HTERT RPE-1 (cell line): Measurements from ENCODE around the gene CELSR1.
"Not testable (repeated sequence)": the region's sequence is repeated elsewhere in the genome, so short reads cannot be mapped to it uniquely, and the experiment has no call there.

Experiments
- in situ Hi-C: fragments of 300-500 bp; cut with MboI; formaldehyde crosslinking; loops from 4 replicates; pipeline ENCODE4 v1.14.3; 2020; ENCODE audit warnings: low sequenced_read_pairs

Gene CELSR1

DNA sequence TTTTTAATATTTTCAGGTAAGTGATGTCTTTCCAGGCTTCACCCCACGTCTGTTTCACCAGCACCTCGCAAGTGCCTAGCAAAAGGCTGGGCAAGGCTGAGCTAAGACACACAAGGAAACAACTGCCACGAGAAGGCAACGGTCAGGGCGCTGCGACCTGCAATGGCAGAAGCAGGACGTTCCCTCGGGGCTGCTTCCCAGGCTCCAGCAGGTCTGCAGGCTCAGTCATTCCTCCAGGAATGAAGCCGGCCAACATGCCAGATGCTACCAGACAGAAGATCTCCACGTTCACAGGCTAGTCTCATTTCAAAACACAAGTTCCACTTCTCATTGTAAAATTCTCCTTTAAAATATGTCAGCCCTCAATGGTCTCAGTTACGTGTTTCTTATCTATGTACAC lies 45.5 kb downstream of the CELSR1 start:
- in situ Hi-C loops: no loop called here

GRCh38 chr22:46490538-46490937 lies 46.9 kb downstream of the CELSR1 start:
- in situ Hi-C loops: no loop called here

GRCh38 chr22:46486996-46487717 lies 50.3 kb downstream of the CELSR1 start:
- in situ Hi-C loops: no loop called here

GRCh38 chr22:46484861-46485595 lies 52.4 kb downstream of the CELSR1 start:
- in situ Hi-C loops: no loop called here

- in situ Hi-C loops: no loop called here
Observed at GRCh38 chr22:46484156-46484860, 53.1 kb downstream of the CELSR1 start.

DNA sequence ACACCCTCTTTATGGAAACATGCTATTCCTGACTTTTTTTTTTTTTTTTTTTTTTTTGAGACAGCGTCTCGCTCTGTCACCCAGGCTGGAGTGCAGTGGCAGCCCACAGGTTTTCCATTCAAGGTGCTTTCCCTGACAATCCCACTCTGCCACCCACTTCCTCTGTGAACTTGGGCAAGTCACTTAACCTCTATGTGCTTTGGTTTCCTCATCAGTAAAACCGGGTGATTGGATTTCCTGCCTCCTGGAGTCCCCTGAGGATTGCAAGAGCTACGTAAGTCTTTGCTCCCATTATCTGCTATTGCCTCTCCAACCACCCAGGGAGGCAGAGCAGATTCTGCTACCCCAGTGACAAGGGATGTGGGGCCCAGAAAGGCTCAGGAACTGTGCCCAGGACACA lies 54.1 kb downstream of the CELSR1 start:
- in situ Hi-C loops: no loop called here

- in situ Hi-C loops: no loop called here
Observed at GRCh38 chr22:46482056-46482675, 55.3 kb downstream of the CELSR1 start.

DNA sequence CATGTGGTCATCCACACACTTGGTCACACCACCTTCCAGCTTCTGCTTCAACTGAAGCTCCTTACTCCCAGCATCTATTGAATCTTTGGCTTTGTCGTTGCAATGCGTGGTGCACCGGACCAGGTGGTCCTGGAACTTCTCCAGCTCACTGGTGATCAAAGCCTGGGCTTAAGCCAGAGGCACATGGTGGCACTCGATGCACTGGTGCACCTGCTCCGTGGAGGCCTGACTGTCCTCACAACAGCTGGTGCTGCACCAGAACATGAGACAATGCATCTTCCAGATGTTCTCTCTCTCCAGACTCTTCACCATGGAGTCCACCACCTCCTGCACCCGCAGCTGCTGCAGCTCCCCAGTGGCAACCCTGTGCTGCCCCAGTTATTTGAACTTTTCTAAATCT lies 56.0 kb downstream of the CELSR1 start:
- in situ Hi-C loops: no loop called here

DNA sequence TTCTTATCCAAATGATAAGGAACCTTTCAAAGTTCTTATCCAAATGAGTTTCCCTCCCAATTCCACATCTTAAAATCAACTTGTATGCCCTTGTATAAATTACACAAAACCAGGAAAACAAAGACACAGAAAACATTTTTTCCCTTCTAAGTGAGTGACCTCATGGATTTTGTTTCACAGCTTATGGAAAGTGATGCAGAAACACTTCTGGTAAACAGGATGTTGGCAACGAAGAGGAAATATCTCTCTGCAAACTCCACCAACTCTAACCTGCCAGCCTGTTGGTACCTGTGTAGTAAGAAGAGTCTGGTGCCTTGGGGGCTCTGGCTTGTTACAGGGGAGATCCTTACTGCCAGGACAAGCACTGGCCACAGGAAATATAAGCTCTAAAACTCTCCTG lies 57.0 kb downstream of the CELSR1 start:
- in situ Hi-C loops: no loop called here

GRCh38 chr22:46479046-46479445 lies 58.4 kb downstream of the CELSR1 start:
- in situ Hi-C loops: no loop called here

DNA sequence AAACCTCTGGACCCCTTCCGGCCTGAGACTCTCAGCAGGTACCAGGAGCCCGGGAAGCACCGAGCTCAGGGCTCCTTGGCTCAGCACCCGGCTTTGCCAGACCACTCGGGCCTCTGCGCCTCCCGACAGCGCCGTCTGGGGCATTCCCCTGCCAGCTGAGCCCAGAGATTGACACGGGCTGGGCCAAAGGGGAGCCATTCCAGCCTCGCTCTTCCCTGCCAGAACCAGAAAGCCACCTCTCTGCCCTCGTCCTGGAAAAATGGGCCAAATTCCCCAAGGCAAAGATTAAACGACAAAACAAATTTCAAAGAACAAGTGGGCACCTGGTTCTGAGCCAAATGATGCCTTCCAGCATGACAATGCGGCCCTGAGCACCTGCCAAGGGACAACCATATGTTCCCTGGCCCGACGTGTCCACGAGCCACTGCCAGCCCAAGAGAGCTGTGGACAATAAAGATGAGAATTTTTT lies 59.3 kb downstream of the CELSR1 start:
- in situ Hi-C loops: no loop called here

DNA sequence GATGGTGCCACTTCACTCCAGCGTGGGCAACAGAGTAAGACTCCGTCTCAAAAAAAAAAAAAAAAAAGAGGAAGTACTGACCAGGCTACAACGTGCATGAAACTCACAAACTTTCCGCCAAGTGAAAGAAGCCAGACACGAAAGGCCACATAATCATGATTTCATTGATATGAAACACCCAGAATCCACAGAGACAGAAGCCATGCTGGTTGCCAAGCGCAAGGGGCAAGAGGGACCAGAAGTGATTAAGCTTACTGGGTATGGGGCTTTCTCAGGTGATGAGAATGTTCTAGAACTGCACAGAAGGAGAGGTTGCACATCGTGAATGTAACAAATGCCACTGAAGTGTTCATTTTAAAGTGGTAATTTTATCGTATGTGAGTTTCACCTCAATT lies 60.9 kb downstream of the CELSR1 start:
- in situ Hi-C loops: no loop called here

DNA sequence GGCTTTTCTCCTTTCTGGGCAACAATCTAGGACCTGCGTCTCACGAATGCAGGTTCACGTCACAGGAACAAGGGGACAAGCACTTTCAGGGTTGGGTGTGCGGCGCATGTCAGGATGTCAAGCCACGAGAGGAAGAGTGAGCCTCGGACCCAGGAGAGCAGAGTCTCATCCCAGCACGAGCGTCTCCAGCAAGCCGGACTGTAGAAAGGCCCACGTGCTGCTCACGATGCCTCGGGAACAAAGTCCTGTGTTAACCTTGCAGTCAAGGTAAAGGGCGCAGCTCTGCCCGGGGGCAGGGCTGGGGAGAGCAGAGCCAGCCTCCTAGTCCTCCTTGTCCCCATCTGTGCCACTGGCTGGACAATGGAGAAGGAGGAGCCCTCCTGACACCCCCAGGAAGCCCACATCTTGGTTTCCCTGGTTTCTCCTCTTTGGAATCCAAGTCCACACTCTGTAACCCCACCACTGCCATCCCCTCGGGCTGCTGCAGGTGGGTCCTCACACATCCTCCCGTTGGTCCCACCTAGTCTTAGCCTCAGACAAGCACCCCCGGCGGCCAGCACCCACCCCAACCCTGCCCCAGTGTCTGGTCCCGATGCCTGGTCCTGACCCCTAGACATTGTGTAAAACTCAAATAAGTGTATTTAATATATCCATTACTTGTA lies 63.4 kb downstream of the CELSR1 start:
- in situ Hi-C loops: no loop called here

- in situ Hi-C loops: no loop called here
Observed at GRCh38 chr22:46473021-46473779, 64.2 kb downstream of the CELSR1 start.

DNA sequence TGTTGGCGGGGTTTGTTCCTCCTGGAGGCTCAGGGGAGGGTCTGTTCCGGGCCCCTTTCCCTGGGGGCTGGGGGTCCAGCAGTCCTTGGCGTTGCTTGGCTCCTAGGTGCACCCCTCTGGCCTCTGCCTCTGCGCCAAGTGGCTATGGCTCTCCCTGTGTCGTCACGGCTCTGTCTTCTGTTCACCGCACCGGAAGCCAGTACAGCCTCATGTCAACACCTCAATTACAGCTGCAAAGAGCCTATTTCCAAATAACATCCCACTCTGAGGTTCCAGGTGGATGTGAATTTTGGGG lies 64.8 kb downstream of the CELSR1 start:
- in situ Hi-C loops: no loop called here

DNA sequence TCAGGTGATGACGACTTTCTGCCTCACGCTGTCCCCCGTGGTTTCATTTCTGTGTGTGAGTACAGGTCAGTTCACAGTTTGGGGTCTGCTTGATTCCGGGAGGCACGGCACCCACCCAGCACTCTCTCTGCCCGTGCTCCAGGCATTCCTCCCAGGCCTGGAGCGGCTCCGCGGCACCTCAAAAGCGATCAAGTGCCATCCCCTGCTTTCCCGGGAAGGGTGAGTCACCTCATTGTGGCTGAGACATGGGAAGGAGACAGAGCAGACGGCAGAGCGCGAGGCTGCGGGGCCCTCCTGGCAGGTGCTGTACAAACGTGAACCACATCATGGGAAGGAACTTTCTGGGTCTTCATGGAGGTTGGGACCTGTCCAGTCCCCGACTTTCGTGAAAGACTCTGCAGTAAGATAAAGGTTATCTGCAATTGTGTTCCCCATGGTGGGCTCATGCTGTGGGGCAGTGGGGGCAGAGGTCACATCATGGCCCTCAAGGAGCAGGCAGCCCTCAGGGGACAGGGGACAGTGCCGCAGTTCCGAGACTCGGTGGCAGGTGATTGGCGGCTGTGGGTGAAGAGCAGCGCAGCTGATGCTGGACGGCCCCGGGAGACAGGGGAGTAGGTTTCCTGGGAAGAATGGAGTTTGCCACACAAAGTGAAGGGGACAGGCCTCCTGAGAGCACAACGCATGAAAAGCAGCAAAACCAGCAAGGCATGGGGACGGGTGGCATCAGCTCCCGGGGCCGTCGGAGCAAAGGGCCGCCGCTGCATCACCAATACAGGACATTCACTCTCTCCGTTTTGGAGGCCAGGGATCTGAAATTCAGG lies 65.3 kb downstream of the CELSR1 start:
- in situ Hi-C loops: no loop called here

DNA sequence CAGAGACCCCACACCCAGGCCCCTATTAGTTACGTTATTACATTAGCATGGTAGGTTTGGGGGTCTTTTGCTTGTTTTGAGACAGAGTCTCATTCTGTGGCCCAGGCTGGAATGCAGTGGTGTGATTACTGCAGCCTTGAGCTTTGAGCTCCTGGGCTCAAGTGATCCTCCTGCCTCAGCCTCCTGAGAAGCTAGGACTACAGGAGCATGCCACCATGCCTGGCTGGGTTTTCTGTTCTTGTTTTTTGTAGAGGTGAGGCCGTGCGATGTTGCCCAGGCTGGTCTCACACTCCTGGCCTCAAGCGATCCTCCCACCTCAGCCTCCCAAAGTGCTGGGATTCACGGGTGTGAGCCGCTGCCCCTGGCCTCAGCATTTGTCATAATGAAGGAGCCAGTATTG lies 66.1 kb downstream of the CELSR1 start:
- in situ Hi-C loops: not testable (repeated sequence)

GRCh38 chr22:46469711-46470110 lies 67.7 kb downstream of the CELSR1 start:
- in situ Hi-C loops: no loop called here

- in situ Hi-C loops: no loop called here
Observed at GRCh38 chr22:46467006-46467405, 70.4 kb downstream of the CELSR1 start.
